Measurements from ENCODE around the gene CA10. TPM values are rescaled to one million over a fixed set of nuclear protein-coding genes. Genes with fewer than 3 reads are reported as not detected.
A peak's percentile ranks its signal among the peaks of the same experiment; 100 is the strongest.

CA10 gene
- polyA plus RNA-seq, 1 donor from 2014 or later = 6.2 TPM

GRCh38 chr17:52106638-52107261 lies 51.8 kb downstream of the CA10 start:
- no peak overlapping the region for H3K4me2 ChIP-seq (ENCODE audit: low read length)

GRCh38 chr17:52106072-52106471 lies 52.4 kb downstream of the CA10 start:
- no peak overlapping the region for H3K4me3 ChIP-seq (ENCODE audit: low read length)
- H3K9me3 ChIP-seq (ENCODE audit: low read length) = no peaks in the 10 kb centered on the region
- H3K27ac ChIP-seq (ENCODE audit: low read length) = no peak overlapping the region
- H3K4me2 ChIP-seq (ENCODE audit: low read length) = no peak overlapping the region
- H2AFZ ChIP-seq (ENCODE audit: low read depth, low read length) = no peak overlapping the region
- no peak overlapping the region for H3K9ac ChIP-seq (ENCODE audit: low read length)
- H3K36me3 ChIP-seq (ENCODE audit: insufficient read depth, low read length) = no peaks in the 10 kb centered on the region
- no peaks in the 10 kb centered on the region for H3F3A ChIP-seq (ENCODE audit: insufficient read depth, low read length, poor library complexity, severe bottlenecking)
- H4K20me1 ChIP-seq (ENCODE audit: insufficient read depth) = no peaks in the 10 kb centered on the region
- H3K27me3 ChIP-seq (ENCODE audit: insufficient read depth, low read depth, low read length) = no peaks in the 10 kb centered on the region
- H3K79me2 ChIP-seq (replicated peaks; ENCODE audit: insufficient read depth, low read length) = no peaks in the 10 kb centered on the region
- no peaks in the 10 kb centered on the region for H3K9me2 ChIP-seq (ENCODE audit: insufficient read depth, low read length)
- TF ChIP-seq RAD21 (conservative IDR thresholded peaks at IDR 0.05) (no peak), POLR2AphosphoS5 (IDR thresholded peaks at IDR 0.05) (no peak), SMC3 (conservative IDR thresholded peaks at IDR 0.05; ENCODE audit: poor library complexity) (no peak), EZH2 (IDR thresholded peaks at IDR 0.05; ENCODE audit: borderline replicate concordance, insufficient read depth, low read length, poor library complexity, severe bottlenecking) (no peak), EP300 (conservative IDR thresholded peaks at IDR 0.05; ENCODE audit: poor library complexity, severe bottlenecking) (no peak), MXI1 (conservative IDR thresholded peaks at IDR 0.05; ENCODE audit: poor library complexity, severe bottlenecking) (no peak), REST (IDR thresholded peaks at IDR 0.05; ENCODE audit: borderline replicate concordance) (no peak), TAF1 (IDR thresholded peaks at IDR 0.05; ENCODE audit: low read depth) (no peak)

More at GRCh38 chr17:52106638-52107261, 51.8 kb downstream of the CA10 start:
- Histone ChIP-seq H3K9me3 (ENCODE audit: low read length) (no peaks in the 10 kb centered on the region), H3K4me3 (ENCODE audit: low read length) (no peak overlapping the region), H3F3A (ENCODE audit: insufficient read depth, low read length, poor library complexity, severe bottlenecking) (no peaks in the 10 kb centered on the region), H3K27me3 (ENCODE audit: insufficient read depth, low read depth, low read length) (no peaks in the 10 kb centered on the region), H3K27ac (ENCODE audit: low read length) (no peak overlapping the region), H3K36me3 (ENCODE audit: insufficient read depth, low read length) (no peaks in the 10 kb centered on the region), H3K79me2 (replicated peaks; ENCODE audit: insufficient read depth, low read length) (no peaks in the 10 kb centered on the region), H2AFZ (ENCODE audit: low read depth, low read length) (no peak overlapping the region), H3K9ac (ENCODE audit: low read length) (no peak overlapping the region), H3K9me2 (ENCODE audit: insufficient read depth, low read length) (no peaks in the 10 kb centered on the region), H4K20me1 (ENCODE audit: insufficient read depth) (no peaks in the 10 kb centered on the region)
- peak; percentile 87 for TF ChIP-seq CTCF (IDR thresholded peaks at IDR 0.05; ENCODE audit: poor library complexity, severe bottlenecking)
- no peak for TF ChIP-seq TAF1 (IDR thresholded peaks at IDR 0.05; ENCODE audit: low read depth)
- no peak for TF ChIP-seq EP300 (conservative IDR thresholded peaks at IDR 0.05; ENCODE audit: poor library complexity, severe bottlenecking)
- TF ChIP-seq RAD21 (conservative IDR thresholded peaks at IDR 0.05) = peak; percentile 87
- no peak for TF ChIP-seq EZH2 (IDR thresholded peaks at IDR 0.05; ENCODE audit: borderline replicate concordance, insufficient read depth, low read length, poor library complexity, severe bottlenecking)
- peak; percentile 88 for TF ChIP-seq SMC3 (conservative IDR thresholded peaks at IDR 0.05; ENCODE audit: poor library complexity)
- TF ChIP-seq MXI1 (conservative IDR thresholded peaks at IDR 0.05; ENCODE audit: poor library complexity, severe bottlenecking) = no peak
- TF ChIP-seq POLR2AphosphoS5 (IDR thresholded peaks at IDR 0.05) = no peak
- TF ChIP-seq REST (IDR thresholded peaks at IDR 0.05; ENCODE audit: borderline replicate concordance) = no peak
